Activated CD4-positive, alpha-beta T cell treated with anti-CD3 and anti-CD28 coated beads, Interleukin-10, Interleukin-2, amounts not matched to agents 100 ng/mL and 50 ng/mL, durations not matched to agents 16 hours and 8 hours (primary cell): ENCODE data around the gene TCF7.
"Not testable (repeated sequence)": the region's sequence is repeated elsewhere in the genome, so short reads cannot be mapped to it uniquely, and the experiment has no call there.

ENCODE experiments used
- DNase-seq: peaks from one replicate; pipeline ENCODE4 v3.0.0-alpha.2; 2020

Gene TCF7

DNA sequence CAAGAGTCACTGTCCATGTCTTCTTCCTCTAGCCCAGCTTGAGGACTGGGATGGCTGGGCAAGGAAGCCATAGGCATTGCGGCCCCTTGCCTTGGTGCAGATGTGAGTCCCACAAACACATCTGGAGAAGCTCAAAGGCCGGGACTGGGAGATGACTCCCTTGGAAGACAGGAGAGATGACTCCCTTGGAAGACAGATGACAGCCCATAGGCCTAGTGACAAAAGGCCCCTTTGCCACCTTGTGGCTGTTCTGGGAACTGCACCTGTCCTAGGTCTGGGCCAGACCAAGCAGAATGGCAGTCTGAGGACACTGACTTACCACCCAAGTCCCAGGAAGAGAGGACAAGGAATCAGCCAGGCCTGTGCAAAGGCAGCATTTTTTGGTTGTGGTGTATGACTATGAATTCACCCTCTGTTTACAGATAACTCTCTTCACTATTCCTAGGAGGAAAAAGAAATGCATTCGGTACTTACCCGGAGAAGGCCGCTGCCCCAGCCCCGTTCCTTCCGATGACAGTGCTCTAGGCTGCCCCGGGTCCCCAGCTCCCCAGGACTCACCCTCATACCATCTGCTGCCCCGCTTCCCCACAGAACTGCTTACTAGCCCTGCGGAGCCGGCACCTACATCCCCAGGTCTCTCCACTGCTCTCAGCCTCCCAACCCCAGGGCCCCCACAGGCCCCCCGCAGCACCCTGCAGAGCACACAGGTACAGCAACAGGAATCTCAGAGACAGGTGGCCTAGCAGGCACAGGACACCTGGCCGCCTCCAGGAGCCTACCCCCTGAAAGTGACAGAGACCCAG is 31.5 kb downstream of the TCF7 start:
- DNase-seq = peak; percentile 84

- DNase-seq = no peak
Observed at GRCh38 chr5:134146651-134147518, 32.4 kb downstream of the TCF7 start.

DNA sequence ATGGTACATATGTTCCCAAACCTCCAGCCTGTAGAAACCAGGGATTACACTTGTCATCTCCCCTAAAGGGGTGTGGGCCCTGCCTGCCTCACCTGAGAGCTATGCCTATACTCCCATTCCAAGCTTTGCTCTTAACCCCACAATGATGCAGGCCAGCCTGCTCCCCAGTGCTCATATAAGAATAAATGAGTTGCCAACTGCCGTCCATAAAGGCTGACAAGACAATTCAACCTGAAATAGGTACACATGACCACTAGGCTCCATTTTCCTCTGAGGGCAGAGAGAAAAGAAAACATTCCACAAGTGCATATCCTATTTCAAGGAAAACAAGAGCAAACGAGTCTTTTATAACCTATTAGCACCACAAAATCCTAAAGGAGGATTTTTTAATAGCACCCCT is 33.8 kb downstream of the TCF7 start:
- DNase-seq = no peak

DNA sequence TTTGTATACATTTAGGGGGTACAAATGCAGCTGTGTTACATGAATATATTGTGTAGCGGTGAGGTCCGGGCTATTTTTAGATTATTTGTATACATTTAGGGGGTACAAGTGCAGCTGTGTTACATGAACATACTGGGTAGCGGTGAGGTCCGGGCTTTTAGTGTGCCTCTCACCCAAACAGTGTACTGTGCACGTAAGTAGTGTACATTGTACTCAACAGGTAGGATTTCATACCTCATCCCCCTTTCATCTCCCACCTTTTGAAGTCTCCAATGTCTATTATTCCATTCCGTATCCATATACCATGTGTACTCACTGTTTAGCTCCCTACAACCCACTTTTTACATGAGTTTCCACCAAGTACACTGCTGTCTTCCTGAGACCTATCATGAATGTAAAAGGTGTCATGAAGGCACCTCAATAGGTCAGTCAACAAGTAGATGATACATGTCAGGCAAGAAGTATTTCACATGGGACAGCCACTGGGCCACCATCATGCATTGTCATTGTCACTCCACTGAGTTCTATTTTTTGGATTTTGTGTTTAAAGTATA is 34.6 kb downstream of the TCF7 start:
- DNase-seq = no peak

GRCh38 chr5:134149571-134150303 is 35.3 kb downstream of the TCF7 start:
- no peak for DNase-seq

GRCh38 chr5:134151723-134152122 is 37.2 kb downstream of the TCF7 start:
- no peak for DNase-seq

DNA sequence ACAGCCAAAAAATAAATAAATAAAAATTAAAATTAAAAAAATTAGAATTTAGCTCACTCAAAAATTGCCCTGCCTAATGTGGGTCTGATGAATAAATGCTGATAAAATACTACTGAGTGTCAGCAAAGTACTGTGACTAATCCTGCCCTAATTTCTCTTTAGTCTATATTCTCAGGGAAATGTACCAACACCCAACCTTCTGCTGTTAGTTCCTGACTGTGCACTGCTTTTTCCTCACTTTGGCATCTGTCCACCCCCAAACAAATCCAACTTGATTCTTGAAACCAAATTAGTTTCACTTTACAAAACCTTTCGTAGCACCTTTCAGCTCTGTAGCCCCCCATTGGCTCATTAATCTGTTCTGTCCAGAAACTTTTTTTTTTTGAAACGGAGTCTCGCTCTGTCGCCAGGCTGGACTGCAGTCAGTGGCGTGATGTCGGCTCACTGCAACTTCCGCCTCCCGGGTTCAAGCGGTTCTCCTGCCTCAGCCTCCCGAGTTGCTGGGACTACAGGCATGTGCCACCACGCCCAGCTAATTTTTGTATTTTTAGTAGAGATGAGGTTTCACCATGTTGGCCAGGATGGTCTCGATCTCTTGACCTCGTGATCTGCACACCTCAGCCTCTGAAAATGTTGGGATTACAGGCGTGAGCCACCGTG is 37.8 kb downstream of the TCF7 start:
- not testable (repeated sequence) for DNase-seq

DNA sequence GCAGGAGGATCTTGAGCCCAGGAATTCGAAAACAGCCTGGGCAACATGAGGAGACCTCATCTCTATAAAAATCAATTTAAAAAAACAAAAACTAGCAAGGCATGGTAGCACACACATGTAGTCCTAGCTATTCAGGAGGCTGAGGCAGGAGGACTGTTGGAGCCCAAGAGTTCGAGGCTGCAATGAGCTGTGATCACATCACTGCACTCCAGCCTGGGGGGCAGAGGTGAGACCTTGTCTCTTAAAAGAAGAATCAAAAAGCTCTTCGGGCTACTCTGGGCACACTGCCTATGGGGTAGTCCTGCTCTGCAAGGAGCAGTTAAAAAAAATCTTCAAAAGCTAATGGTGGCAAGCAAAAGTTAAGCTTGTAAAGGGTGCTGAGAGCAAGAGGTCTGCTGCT is 38.8 kb downstream of the TCF7 start:
- DNase-seq = no peak

GRCh38 chr5:134153657-134154056 is 39.2 kb downstream of the TCF7 start:
- DNase-seq = no peak

DNA sequence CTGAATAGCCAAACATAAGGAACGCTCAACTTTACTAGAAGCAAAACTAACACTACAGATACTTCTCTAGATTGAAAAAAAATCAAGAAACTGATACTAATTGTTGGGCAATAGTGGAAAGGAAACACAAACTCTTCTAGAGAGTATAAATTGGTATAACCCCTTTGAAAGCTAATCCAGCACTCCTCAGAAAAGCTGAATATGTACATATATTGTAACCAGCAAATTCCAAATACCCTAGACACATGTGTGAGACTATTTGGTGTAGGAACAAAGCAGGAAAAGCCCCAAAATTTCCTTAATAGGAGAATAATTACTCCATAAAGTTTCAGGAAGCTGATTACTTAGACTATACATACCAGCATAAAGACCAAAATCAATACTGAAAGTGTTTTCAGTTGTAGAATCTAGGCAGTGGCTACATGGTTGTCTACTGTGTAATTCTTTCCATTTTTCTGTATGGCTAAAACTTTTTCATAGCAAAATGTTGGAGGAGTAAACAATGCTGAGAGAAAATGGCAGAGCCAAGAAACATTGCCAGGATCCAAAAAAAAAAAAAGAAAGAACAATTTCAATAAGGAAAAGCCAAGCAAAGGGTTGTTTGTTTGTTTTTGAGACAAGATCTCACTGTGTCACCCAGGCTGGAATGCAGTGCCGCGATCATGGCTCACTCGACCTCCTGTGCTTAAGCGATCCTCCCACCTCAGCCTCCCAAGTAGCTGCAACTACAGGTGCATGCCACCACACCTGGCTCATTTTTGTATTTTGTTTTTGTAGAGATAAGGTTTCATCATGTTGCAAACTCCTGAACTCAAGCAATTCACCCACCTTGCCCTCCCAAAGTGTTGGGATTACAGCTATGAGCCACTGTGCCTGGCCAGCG is 47.3 kb downstream of the TCF7 start:
- no peak for DNase-seq

GRCh38 chr5:134162592-134162991 is 48.1 kb downstream of the TCF7 start:
- DNase-seq = no peak

DNA sequence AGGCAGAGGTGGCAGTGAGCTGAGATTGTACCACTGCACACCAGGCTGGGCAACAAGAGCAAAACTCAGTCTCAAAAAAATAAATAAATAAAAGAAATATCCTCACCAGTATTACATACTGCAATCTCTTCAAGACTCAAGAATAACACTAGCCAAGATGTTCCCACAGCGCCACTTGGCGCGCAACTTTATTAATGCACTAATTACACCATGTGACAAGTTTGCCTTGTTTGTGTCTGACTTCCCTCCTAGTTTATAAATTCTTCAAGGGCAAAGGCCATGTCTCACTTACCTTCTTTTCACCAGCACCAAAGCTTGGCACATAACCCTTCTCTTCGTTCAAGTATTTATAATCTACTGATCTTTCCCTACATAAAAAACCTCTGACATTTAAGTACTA is 57.5 kb downstream of the TCF7 start:
- no peak for DNase-seq

GRCh38 chr5:134174841-134175839 is 60.7 kb downstream of the TCF7 start:
- peak; percentile 32 for DNase-seq

DNA sequence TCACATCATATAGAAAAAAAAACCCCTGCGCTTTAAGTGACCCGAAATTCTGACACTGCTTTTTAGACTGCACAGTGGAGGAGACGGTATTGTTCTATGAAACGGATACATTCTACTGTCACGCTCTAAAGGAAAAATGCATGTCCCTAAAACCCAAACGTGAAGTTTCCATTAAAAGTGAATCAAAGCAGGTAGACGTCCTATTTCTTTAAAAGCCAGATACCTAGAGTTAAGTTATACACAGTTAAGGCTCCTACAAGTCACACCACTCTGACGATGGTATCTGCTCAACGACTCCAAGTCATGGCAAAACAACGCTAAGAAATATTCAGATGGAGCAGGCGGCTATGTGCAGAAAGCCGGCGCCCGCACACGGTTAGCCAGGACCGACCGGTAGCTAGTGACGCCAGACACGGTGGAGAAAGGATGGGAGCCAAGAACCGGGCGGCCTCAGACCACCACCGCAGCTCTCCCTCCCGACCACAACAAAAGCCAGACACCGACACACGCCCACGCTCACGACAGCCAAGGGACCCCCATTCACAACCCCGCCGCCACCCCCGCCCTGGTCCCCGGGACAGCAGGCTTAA is 61.5 kb downstream of the TCF7 start:
- DNase-seq = peak; percentile 38

GRCh38 chr5:134176511-134177368 is 62.3 kb downstream of the TCF7 start, which contains the start of gene SKP1:
Gene SKP1, minus strand, starts transcription at chr5:134176950. Its CDS starts 2,928 bp downstream, at chr5:134174022.
- peak; percentile 90 for DNase-seq

GRCh38 chr5:134177369-134178095 is 63.1 kb downstream of the TCF7 start:
- no peak for DNase-seq

DNA sequence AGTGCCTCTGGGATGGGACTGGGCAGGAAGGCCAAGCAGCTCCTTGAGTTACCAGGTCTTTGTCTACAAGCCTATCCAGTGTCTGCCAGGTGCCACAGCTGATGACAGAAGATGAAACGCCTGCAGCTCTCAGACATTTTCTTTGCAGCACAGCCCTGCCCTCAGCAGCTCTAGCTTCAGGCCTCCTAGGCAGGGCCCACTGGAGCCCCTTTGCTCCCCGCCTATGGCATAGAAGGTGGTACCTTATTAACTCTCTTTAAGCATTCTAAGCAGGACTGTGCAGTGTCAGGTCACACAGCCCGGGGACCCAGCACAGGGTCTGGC is 63.6 kb downstream of the TCF7 start:
- DNase-seq = no peak

DNA sequence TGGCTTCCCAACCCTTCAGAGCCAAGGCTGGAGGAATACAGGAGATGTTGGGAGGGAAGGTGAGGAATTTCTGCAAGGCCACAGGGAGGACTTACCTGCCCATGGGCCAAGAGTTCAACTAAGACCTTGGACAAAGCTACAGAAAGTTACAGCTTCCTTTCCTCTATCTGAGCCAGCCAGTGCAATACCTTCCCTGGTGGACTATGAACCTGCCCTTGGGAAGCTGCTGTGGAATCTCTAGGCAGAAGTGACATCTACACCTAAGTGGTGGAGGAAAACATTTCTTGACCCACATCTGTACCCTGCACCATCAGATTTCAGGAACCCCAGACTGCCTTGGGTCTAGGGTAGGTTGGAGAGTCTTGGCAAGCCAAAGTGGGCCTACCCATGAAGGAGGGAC is 69.0 kb downstream of the TCF7 start:
- DNase-seq = no peak
